Fibroblast of the aortic adventitia (primary cell): ENCODE results near the gene RAPGEF4. TPM values are rescaled to one million over a fixed set of nuclear protein-coding genes. Genes with fewer than 3 reads are reported as not detected.

Experiments used
- DNase-seq: peaks from one replicate; pipeline ENCODE4 v3.0.0-alpha.2; 2010; ENCODE audit warnings: low read depth
- H3K4me3 ChIP-seq: 2 replicates; pipeline ENCODE4 v1.5.1; 2011; ENCODE audit warnings: low read depth, mild to moderate bottlenecking, control low read depth, low read length, moderate library complexity
- CTCF ChIP-seq: IDR thresholded peaks from 2 replicates; pipeline ENCODE4 v1.5.1; 2011; ENCODE audit warnings: mild to moderate bottlenecking, low read length, control low read depth, inconsistent platforms; ENCODE audit not compliant: insufficient read depth
- total RNA-seq: library from RNA; depleted of rRNA; stranded (reverse); fragments of >200 nt; gene quantifications from 2 replicates; pipeline ENCODE4 v1.2.3, GENCODE V29; 2012; ENCODE audit warnings: low replicate concordance

Gene RAPGEF4
- total RNA-seq, 1 donor: 1.3 TPM

- no peak overlapping the region for H3K4me3 ChIP-seq
- TF ChIP-seq CTCF: no peak
- no peak for DNase-seq
Observed at GRCh38 chr2:172964511-172965139, 229.0 kb downstream of the RAPGEF4 start.

- no peak for DNase-seq
- no peak for TF ChIP-seq CTCF
- H3K4me3 ChIP-seq: no peak overlapping the region
Observed at GRCh38 chr2:172965433-172966212, 230.0 kb downstream of the RAPGEF4 start.

- H3K4me3 ChIP-seq: no peak overlapping the region
- TF ChIP-seq CTCF: no peak
- no peak for DNase-seq
Observed at GRCh38 chr2:172967036-172967982, 231.7 kb downstream of the RAPGEF4 start.

GRCh38 chr2:172968061-172968469, 232.4 kb downstream of the RAPGEF4 start:
- no peak for TF ChIP-seq CTCF
- peak; percentile 89 for DNase-seq

GRCh38 chr2:172969166-172969565, 233.5 kb downstream of the RAPGEF4 start:
- no peak for TF ChIP-seq CTCF
- DNase-seq: peak; percentile 27

More at GRCh38 chr2:172968061-172968469, 232.4 kb downstream of the RAPGEF4 start:
- H3K4me3 ChIP-seq: no peak overlapping the region

GRCh38 chr2:172969609-172970008, 234.0 kb downstream of the RAPGEF4 start:
- DNase-seq: no peak
- TF ChIP-seq CTCF: no peak
- no peak overlapping the region for H3K4me3 ChIP-seq

More at GRCh38 chr2:172969166-172969565, 233.5 kb downstream of the RAPGEF4 start:
- no peak overlapping the region for H3K4me3 ChIP-seq
